Activated naive CD4-positive, alpha-beta T cell treated with anti-CD3 and anti-CD28 coated beads, Interleukin-2, amount 50 U/mL, for 16 hours (primary cell): ENCODE data around the gene RNF166.

Experiments used
- DNase-seq: peaks from one replicate; pipeline ENCODE4 v3.0.0-alpha.2; 2020

Gene RNF166

GRCh38 chr16:88705076-88705684 lies 1.0 kb downstream of the RNF166 start:
- no peak for DNase-seq

- DNase-seq = peak; percentile 64
These were observed 2.5 kb downstream of the RNF166 start for GRCh38 chr16:88703486-88704309.

- DNase-seq = no peak
These were observed 3.6 kb downstream of the RNF166 start for GRCh38 chr16:88702371-88703210.

GRCh38 chr16:88701581-88702370 lies 4.4 kb downstream of the RNF166 start:
- DNase-seq = no peak

GRCh38 chr16:88700636-88701482 lies 5.3 kb downstream of the RNF166 start:
- peak; percentile 92 for DNase-seq

GRCh38 chr16:88700322-88700635 lies 5.9 kb downstream of the RNF166 start:
- no peak for DNase-seq

- no peak for DNase-seq
These were observed 7.0 kb downstream of the RNF166 start for GRCh38 chr16:88699180-88699579.

- DNase-seq = no peak
These were observed 7.6 kb downstream of the RNF166 start for GRCh38 chr16:88698646-88699045.

- no peak for DNase-seq
These were observed 8.2 kb downstream of the RNF166 start for GRCh38 chr16:88697831-88698615.

GRCh38 chr16:88697116-88697830 lies 8.9 kb downstream of the RNF166 start:
- no peak for DNase-seq

GRCh38 chr16:88696441-88696840 lies 9.8 kb downstream of the RNF166 start:
- DNase-seq = no peak

GRCh38 chr16:88695753-88696152 lies 10.5 kb downstream of the RNF166 start:
- no peak for DNase-seq

GRCh38 chr16:88695218-88695617 lies 11.0 kb downstream of the RNF166 start:
- no peak for DNase-seq

GRCh38 chr16:88694221-88695087 lies 11.8 kb downstream of the RNF166 start:
- DNase-seq = no peak

GRCh38 chr16:88693420-88694177 lies 12.6 kb downstream of the RNF166 start:
- DNase-seq = no peak

GRCh38 chr16:88692861-88693260 lies 13.3 kb downstream of the RNF166 start:
- DNase-seq = no peak

- DNase-seq = no peak
These were observed 14.2 kb downstream of the RNF166 start for GRCh38 chr16:88691924-88692560.
